GM12892 (cell line): ENCODE measurements around the gene STT3A.

ENCODE experiments used
- POLR2A ChIP-seq: IDR thresholded peaks from 2 replicates; pipeline ENCODE4 v1.6.1; 2011; ENCODE audit warnings: low read depth, low read length, control low read depth
- POLR2AphosphoS5 ChIP-seq: IDR thresholded peaks from 2 replicates; pipeline ENCODE4 v1.6.1; 2011; ENCODE audit warnings: low read depth, low read length, control low read depth
- TAF1 ChIP-seq: IDR thresholded peaks from 2 replicates; pipeline ENCODE4 v1.6.1; 2011; ENCODE audit warnings: low read depth, mild to moderate bottlenecking, control low read depth, low read length, borderline replicate concordance

DNA sequence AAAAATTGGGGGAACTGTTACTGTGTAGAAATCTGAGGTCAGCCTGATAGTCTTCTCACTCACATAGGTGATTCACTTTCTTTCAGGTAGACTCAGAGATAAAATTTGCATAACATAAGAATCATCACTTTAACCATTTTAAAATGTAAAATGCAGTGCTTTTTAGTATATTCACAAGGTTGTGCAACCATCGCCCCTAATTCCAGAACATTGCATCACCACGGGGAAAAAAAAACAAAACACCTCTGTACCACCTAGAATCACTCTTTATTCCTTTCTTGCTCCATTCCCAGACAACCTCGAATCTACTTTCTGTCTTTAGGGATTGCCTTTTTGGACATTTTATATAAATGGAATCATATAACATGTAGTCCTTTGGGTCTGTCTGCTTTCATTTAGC lies 53.2 kb downstream of the STT3A start:
- TF ChIP-seq POLR2AphosphoS5 (no peak), POLR2A (no peak), TAF1 (no peak)
